Stimulated activated CD4-positive, alpha-beta T cell treated with anti-CD3 and anti-CD28 coated beads, Interleukin-12 subunit alpha, Interleukin-12 subunit beta, amount 100 ng/mL, for 4 hours (primary cell): ENCODE measurements around the gene ZNF627.
"Not testable (repeated sequence)": the region's sequence is repeated elsewhere in the genome, so short reads cannot be mapped to it uniquely, and the experiment has no call there.

Source experiments
- DNase-seq: peaks from one replicate; pipeline ENCODE4 v3.0.0-alpha.2; 2020

ZNF627 gene

GRCh38 chr19:11597202-11598102, at the start of gene ZNF627:
ZNF627 (plus strand) TSS chr19:11597483; CDS start chr19:11597628, 145 bp downstream.
- peak; percentile 95 for DNase-seq

GRCh38 chr19:11547929-11548700, 49.2 kb upstream of the ZNF627 start:
- DNase-seq, result no peak

- DNase-seq, result no peak
These were observed 47.8 kb upstream of the ZNF627 start for GRCh38 chr19:11549386-11549953.

- DNase-seq, result no peak
These were observed 47.0 kb upstream of the ZNF627 start for GRCh38 chr19:11550265-11550664.

- no peak for DNase-seq
These were observed 45.6 kb upstream of the ZNF627 start for GRCh38 chr19:11551603-11552235.

GRCh38 chr19:11552666-11553372, 44.5 kb upstream of the ZNF627 start:
- DNase-seq, result no peak

GRCh38 chr19:11554160-11554559, 43.1 kb upstream of the ZNF627 start:
- DNase-seq, result no peak

- DNase-seq, result no peak
These were observed 42.0 kb upstream of the ZNF627 start for GRCh38 chr19:11555246-11555645.

- no peak for DNase-seq
These were observed 40.5 kb upstream of the ZNF627 start for GRCh38 chr19:11556634-11557420.

GRCh38 chr19:11558881-11559828, 38.1 kb upstream of the ZNF627 start, which contains the start of gene ELOF1:
ELOF1 (minus strand) TSS chr19:11559230; CDS start chr19:11554347, 4,883 bp downstream.
- DNase-seq, result peak; percentile 95

- peak; percentile 24 for DNase-seq
These were observed 36.8 kb upstream of the ZNF627 start for GRCh38 chr19:11560404-11561051.

GRCh38 chr19:11563532-11563931, 33.8 kb upstream of the ZNF627 start:
- DNase-seq, result no peak

- not testable (repeated sequence) for DNase-seq
These were observed 33.0 kb upstream of the ZNF627 start for GRCh38 chr19:11564082-11564807.

GRCh38 chr19:11565649-11565980, 31.7 kb upstream of the ZNF627 start:
- not testable (repeated sequence) for DNase-seq

GRCh38 chr19:11566164-11566563, 31.1 kb upstream of the ZNF627 start:
- no peak for DNase-seq

GRCh38 chr19:11570039-11570462, 27.2 kb upstream of the ZNF627 start:
- DNase-seq, result no peak

GRCh38 chr19:11573354-11573753, 23.9 kb upstream of the ZNF627 start:
- not testable (repeated sequence) for DNase-seq

GRCh38 chr19:11573763-11574162, 23.5 kb upstream of the ZNF627 start:
- not testable (repeated sequence) for DNase-seq

- DNase-seq, result no peak
These were observed 22.6 kb upstream of the ZNF627 start for GRCh38 chr19:11574689-11575088.
